Breast epithelium (tissue), 3 donors: Measurements from ENCODE around the gene BCO1.

Source experiments
- POLR2A ChIP-seq: fragments of 450-650 bp; IDR thresholded peaks from one replicate; pipeline ENCODE4 v1.6.1; 2016; ENCODE audit warnings: antibody characterized with exemption, mild to moderate bottlenecking, moderate library complexity
- TF ChIP-seq, protein P1 (sequence below), 3 donors: fragments of 450-650 bp; IDR thresholded peaks; one replicate each; pipeline ENCODE4 v1.5.1; 2016 to 2017; ENCODE audit warnings: antibody characterized with exemption in 3 of 3, mild to moderate bottlenecking in 3 of 3, moderate library complexity in 3 of 3

DNA sequence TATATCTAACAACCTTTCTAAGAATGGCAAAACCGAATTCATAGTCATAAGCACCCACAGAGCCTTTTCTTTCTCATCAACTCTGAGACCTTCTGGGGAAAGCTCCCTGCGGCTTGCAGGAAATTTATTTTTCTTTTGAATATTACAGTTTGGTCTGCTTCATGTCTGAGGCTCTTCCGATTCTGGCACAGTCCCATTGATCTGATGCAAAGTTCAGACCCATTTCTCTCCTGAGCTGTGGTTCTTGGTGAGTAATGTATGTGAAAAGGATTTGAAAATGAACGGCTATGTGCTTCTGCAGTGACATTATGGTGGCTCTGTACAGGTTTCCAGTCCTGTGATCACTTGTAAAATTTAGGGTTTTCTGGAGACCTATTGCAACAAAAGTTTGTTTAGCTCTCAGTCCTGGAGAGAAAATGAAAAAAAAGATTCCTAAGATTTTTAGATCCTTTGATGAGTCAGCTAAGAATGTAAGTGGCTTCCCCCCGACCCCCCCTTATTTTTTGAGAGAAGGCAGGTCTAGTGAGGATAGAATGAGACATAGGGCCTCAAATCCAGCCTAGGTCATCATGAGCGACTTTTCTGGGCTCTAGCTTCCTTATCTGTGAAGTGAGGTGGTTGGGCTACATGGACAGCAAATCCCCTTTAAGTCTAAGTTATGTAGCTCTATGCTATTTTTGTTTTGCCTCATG, 80.9 kb downstream of the BCO1 start:
- TF ChIP-seq, protein P1, sequence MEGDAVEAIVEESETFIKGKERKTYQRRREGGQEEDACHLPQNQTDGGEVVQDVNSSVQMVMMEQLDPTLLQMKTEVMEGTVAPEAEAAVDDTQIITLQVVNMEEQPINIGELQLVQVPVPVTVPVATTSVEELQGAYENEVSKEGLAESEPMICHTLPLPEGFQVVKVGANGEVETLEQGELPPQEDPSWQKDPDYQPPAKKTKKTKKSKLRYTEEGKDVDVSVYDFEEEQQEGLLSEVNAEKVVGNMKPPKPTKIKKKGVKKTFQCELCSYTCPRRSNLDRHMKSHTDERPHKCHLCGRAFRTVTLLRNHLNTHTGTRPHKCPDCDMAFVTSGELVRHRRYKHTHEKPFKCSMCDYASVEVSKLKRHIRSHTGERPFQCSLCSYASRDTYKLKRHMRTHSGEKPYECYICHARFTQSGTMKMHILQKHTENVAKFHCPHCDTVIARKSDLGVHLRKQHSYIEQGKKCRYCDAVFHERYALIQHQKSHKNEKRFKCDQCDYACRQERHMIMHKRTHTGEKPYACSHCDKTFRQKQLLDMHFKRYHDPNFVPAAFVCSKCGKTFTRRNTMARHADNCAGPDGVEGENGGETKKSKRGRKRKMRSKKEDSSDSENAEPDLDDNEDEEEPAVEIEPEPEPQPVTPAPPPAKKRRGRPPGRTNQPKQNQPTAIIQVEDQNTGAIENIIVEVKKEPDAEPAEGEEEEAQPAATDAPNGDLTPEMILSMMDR (IDR thresholded peaks at IDR 0.05), result no peak
- TF ChIP-seq POLR2A, result no peak
